Hematopoietic multipotent progenitor cell treated with erythropoietin and hydrocortisone succinate and interleukin-3 and kit ligand, for 4 days (in vitro differentiated cells): ENCODE results near the gene CH25H.

ENCODE experiments used
- DNase-seq: peaks from one replicate; pipeline ENCODE4 v3.0.0-alpha.2; 2015

Gene CH25H

DNA sequence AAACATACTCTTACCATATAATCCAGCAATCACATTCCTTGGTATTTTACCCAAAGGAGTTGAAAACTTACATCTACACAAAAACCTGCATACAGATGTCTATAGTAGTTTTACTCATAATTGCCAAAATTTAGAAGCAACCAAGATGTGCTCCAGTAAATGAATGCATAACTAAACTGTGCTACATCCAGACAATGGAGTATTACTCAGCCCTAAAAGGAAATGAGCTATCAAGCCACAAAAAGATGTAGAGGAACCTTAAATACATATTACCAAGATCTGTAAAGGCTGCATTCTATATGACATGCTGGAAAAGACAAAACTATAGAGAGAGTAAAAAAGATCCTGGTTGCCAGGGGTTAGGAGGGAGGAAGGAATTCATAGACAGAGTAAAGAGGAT is 21.8 kb upstream of the CH25H start:
- no peak for DNase-seq

DNA sequence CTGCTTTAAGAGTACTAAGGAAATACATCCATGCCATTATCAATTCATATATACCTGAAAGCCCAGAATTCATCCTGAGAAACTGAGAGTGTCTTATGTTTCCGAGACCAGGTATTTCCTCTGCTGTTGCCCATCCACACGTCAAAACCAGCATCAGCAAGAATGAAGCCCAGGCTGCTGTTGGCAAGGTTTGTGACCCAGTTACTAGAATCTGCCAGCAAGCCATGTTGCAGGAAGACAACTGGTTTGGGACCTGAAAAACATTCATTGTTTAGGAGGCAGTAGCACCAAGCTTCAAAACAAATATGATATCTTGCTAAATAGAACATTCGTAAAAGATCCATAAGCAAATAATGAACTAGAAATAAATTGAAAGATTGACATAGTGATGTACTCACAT is 21.0 kb upstream of the CH25H start:
- no peak for DNase-seq

DNA sequence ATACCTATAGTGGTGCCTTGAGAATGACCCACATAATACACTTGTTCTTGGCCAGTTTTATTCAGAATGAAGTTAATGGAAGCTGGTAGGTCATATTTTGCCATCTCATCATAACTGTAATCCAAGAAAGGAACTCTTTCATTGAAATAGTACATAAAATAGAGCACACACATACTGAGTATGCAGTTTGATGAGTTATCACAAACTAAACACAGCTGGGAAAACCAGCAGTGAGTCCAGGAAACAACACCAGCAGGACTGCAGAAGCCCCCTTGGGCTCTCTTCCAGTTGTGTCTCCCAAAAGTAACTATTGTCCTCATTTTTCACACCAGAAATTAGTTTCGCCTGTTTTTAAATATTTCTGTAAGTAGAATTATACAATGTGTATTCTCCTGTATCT is 19.8 kb upstream of the CH25H start:
- DNase-seq = no peak

DNA sequence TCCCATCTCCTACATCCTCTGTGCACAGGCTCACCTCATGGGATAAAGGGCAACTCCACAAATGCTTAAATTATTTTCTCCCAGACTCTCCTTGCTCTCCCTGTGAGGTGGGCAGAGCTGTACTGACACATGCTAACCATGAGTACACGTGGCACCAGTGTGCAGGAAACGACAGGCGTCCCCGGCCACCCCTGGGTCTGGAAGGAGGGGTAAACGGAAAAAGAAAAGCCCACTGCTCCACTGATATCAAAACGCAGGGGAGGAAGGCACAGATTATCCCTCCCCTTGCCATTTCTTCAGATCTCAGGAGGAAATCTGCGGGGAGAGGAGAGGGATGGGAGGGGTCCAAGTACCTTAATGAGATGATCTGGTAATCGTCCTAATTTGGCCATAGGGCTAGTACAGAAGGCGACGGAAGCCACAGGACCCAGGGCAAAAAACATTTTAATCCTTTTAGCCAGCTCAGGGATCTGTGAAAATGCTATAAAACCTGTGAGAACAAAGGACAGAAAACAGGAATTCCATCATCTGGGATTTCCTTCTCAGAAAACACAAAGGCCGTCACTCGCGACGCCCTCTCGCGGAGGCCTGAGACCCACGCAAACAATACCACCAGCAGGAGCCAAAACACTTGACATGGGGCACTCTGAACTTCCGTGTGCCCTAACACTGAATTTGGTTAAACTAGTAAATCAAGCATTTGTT is 17.8 kb upstream of the CH25H start:
- DNase-seq = peak; percentile 36

DNA sequence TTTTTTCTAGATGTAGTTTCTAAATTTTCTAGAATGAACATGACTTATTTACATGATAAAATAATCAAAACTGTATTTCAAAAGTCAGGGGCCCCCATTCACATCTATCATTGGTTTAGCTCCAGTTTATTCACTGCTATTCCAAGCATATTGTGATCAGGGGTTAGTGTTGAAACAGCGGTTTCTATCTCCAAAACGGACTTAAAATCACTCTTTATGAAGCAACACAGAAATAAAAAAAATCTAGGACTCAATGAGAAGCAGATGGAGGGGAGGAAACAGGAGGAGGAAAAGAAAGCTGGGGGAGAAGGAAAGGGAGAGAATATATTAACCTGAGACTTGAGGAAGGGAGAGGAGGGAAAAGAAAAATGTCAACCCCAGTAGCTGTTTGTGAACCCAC is 14.8 kb upstream of the CH25H start:
- DNase-seq = no peak

DNA sequence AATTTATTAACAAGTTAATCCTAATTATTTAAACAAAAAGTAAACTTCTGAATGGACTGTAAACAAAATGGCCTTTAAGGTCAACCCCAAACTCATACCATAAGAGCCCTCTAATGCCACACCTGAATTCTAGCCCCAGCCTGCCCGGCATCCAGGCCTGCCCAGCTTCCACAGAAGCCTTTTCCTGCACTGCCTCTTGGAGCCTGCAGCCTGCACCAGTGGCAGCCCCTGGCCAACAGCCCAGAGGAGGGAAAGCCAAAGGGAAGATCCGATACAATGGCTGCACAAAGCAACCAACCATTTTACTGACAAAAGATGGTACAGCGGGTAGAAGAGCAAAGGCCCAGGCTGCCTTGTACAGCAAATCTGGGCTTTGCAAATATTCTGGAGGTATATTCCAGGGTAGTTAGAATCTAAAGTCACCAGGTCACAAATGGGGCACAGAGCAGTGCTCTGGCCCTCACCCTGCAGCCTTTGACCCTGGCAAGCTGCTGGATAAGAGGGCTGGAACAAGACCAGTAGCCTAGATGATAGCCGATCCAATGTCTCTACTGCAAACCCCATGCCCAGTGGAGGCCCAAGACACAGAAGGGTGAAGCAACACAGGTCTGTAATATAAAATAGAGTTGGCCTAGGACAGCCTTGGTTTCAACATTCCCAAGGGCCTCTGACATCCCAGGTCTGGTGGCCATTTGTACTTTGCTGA is 12.5 kb upstream of the CH25H start:
- DNase-seq = no peak

DNA sequence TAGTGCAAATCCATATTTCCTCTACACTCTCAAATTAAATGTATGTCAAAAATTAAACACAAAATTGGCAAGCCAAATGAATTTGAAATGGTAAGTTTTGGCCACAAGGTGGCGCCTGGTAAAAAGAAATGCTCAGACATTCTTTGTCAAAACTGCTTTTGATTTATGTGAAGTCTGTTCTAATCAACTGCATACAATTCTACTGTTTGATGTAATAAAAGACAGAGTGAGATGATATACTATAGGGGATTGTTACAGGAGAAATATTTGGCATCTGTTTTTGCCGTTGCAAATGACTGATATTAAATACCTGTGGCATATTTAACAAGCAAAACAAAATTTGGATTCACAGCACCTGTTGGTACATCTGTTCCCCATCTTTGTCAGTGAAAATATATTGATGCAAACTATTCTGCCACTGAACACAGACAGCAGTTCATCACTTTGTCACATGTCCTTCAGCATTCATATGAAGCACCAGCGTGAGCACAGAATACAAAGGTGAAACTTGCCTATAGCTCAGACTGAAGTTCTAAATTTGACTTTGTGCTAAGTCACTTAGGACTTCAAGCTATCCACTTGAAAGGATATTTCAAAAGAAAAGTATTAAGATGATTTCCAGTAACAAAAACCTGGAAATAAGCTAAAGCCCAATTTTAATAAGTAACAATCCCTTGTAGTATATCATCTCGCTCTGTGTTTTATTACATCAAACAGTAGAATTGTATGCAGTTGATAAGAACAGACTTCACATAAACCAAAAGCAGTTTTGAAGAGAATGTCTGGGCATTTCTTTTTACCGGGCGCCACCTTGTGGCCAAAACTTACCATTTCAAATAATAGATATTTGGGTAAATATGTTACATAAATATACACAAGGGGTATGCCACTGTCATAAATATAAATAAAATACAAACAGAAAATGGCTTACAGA is 10.2 kb upstream of the CH25H start:
- DNase-seq = peak; percentile 84

DNA sequence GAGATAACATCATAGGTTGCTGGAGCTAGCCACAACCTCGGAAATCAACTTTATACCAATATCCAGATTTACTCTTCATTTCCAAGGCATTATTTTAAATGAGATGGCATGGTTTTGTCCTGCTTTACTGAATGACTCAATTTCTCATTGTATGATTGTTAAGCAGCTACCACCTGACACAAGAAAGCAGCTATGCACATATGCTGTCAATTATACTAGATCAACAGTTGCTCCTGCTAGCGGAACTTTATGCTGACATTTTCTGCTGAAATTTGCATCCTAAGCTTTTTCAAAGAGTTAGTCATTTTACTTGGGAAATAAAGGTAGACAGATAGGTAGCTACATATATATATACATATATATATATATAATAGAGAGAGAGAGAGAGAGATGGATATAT is 8.9 kb upstream of the CH25H start:
- no peak for DNase-seq

DNA sequence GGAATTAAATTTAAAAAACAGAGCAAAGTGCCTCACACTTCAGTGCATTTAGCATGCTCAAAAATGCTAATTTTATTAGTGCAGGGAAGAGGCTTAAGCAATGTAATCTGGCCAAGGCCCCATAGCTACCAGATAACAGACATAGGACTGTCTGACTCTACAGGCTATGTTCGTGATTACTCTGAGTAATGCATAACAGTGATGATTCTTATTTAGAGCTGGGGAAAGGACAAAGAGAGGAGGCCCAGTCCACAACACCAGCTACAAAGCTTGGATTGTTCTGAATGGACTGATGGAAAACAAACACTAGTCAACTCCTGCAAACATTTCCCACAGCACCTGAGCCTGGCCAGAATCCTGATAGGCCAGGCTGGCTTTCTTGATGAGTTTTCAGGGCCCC is 8.4 kb upstream of the CH25H start:
- no peak for DNase-seq

DNA sequence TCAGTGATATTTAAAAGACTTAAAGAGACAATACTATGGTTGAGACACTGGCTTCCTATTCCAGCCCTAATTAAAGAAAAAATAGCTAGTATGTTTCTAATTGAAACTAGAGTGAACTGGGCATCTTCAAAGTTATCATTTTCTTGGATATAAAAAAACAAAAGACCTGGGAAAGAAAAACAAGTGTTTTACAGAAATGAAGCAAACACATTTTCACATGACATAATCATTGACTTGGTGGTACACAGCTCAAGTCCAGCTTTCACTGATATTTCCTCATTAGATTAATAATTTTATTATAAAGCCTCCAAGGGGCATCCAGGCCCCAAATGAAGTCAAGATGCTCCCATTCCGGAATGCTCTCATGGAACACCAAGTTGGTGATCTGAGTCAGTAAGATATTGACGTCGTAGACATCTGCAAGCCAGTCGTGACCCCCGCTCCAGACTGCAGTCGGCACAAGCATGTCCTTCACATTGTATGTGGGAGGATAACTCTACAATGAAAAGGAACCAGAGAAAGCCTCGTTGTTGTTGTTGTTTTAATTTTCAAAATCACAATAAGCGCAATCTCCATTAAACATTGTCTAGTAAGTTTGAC is 7.5 kb upstream of the CH25H start:
- DNase-seq = no peak

DNA sequence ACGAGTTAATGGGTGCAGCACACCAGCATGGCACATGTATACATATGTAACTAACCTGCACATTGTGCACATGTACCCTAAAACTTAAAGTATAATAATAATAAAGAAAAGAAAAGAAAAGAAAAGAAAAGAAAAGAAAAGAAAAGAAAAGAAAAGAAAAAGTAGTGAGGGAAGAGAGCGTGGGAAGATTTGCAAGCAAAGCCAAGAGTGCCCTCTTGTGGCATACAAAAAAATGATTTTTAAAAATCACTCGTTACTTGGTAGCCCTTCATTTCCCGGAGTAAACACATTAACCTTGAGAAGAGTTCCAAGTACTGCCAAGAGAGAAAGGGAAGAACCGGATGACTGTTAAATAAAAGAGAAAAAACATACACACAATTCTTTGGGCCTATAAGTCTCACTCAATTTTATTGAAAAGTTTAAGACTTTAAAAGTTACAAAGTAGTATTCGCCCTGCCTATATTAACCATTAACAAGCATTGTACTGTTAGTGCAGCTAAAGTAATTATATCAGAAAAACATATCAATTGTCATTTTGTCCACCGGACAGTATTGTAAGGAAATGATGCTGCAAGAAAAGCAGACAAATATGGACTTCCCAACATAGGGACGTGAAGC is 6.2 kb upstream of the CH25H start:
- DNase-seq = peak; percentile 70

DNA sequence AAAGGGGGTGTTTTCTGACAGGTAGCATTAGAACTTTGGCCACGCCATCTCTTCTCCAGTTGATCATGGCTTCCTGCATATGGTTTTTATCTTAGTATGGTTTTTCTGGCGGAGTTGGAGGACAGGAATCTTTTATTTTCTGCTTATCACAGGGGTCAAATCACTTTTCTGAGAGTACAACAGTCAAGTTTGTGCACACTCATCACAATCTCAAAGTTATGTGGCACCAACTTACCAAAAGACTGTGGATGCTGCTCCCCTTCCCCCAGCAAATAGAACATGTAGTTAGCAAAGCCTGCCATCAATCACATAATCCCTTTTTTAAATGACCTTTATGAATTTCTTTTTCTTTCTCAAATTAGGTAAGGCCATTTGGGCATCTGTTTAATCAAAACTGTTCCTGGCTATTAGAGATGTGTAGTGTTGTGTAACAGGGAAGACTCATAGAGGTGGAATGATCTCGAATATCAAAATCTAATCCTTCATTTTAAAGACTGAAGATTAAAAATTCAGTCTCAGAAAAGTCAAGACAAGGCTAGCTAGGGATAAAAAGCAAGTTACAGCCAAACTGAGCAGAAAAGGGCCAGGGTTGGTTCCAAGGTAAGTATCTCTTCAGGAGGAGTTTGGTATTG is 3.8 kb upstream of the CH25H start:
- DNase-seq = no peak

DNA sequence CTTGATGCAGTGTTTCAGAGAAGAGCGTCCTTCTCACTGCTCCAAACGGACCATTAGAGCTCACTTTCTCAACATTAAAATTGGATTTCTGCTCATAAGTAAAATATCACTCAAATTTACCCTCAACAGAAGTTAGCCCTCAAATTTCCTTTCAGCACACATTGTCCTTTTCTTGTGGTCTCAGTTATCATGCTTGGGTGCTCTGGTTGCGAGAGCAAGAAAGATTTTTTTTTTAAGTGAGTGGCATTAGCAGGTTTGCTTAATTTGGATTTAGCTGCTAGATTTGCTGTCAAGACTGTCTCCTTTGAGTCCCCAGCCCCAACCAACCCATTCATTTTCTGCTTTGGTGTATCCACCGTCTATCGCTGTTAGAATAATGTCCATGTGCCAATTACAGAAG is 2.6 kb upstream of the CH25H start:
- no peak for DNase-seq

DNA sequence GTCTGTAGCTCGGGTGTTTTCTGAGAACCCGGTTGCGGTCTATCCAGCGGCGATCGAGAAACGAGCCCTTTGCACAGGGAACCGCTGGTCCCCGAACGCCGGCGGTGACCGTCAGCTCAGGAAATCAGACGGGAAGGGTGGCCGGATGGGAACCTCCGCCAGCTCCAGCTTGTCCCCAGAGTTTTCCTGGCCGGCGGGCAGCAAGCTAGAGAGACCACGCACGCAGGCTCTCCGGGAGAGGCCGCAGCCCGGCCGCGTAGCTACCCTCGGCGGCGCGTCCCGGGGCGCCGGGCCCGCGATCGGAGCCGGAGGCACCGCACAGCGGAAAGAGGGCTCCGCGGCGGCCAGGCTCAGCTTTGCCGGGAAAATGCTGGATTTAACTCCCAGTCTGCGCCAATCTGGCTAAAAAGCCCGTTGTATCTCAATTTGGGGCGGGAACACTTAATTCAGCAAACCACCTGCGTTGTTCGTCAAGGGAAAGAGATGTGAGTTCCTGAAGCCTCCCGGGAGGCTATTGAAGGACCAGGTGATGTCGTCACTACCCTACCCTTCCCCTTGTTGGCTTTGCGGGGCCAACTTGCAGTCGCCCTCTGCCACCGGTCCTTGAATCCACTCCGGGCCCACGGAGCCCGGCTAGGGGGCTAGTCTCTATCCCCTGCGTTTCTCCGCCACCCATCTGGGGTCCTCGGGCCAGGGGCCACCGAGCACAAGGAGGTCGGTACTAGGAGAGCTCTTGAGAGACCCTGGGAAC is 859 bp upstream of the CH25H start:
- DNase-seq = no peak

DNA sequence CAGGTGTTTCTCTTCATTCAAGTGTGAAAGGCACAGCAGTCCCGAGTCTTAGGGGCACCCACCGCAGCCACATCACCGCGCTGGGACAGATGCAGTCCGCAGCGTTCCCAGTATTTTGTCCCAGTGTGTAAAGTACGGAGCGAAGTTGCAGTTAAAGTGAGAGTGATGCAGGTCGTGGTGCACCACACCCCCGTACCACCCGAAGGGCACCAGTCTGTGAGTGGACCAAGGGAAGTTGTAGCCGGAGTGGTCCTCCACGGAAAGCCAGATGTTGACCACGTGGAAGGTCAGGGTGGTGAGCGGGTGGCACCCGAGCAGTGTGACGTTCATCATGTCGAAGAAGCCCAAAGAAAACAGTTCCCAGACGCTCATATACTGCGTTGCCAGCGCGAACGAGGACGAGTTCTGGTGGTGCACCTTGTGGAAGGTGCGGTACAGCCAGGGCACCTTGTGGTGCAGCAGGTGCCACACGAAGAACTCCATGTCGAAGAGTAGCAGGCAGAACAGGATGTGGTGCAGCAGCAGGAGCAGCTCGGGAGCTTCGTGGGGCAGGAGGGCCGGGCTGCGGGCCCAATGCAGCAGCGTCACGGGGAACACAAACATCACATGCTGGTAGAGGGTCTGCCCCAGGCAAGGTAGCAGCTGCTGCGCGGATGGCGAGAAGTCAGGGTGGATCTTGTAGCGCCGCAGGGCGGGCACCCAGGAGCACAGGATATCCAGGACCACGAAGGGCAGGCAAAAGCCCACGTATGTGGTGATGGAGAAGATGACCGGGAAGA is 526 bp downstream of the CH25H start:
- peak; percentile 23 for DNase-seq

DNA sequence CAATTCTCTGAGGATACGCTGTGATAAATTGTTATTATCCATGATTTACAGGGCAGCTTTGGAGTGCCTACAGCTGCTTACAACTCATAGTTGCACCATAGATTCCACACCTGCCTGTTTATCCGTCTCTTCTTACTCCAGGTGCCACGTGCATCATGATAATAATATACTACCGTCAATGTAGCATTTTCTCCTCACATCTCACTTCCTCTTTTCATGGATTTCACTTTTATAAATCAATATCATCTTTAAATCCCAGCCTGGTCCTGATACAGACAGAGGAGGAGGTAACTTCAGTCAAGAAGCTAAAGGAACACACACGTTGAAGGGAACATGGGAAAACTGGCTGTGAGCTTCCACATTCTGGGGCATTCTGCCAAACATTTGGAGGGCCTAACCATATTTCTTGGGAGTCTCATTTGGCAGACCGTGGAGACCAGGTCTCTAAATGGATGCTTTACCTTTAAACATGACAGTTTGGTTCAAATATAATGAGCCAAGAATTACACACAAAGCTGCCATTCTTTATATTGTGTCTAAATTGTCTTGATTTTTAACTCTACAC is 2.4 kb downstream of the CH25H start:
- no peak for DNase-seq

DNA sequence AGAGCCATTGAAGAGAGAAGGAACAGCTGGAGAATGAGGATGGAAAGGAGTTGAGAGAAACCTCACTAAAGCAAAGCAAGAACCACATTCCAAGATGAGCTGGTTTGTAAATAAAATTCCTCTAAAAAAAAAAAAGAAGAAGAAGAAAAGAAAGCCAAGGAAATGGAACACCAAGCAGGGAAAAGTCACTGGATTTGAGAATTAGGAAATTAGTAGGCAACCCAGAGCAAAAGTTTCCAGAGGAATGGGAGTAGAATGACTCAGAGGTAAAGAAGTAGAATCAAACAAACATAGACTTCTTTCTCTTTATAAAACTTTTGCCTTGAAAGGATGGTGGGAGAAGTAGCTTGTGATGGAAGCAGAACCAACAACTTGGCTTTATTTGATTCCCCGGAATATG is 3.9 kb downstream of the CH25H start:
- DNase-seq = no peak

DNA sequence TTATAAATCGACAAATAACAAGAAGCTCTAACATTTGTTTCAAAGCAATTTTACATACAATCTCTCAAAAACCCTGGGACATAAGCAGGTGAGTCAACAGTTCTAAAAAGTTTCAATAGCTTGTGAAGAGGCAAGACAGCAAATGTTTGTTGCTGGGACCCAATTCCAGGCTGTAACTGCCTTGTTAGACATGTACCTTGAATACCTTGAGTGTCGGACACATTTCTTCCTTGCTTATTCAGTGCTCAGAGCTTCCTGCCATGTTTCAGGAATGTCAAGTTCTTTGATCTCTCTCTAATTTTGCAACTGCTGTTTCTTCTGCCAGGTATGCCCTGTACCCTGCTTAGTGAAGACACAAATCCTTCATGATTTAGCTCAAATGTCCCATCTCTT is 5.1 kb downstream of the CH25H start:
- DNase-seq = no peak

DNA sequence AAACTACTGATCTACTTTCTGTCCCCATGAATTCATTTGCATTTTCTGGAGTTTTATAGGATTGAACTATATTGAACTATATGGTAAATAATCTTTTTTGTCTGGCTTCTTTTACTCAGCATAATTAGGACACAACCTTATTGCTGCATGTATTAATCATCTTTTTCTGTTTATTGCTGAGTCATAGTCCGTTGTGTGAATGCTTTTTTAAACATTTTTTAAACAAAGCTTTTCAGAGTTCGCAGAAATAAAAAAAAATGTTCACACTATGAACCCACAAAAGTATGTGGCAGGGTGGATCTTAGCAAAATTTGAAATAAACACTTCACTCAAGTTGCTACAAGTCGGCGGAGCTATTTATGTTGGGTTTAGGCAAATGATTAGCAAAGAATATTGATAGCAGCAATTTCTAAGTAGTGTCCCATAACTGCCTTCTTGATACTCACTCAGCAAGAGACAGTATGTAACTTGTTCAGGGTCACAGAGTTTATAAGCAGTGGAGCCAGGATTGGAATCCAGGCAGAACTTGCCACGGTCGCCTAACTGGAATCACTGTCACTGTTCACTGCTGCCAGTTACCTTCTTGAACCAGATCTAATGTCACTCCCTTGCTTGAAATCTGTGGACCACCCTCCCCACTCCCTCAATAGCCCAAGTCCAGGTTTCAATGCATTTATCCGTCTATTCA is 5.6 kb downstream of the CH25H start:
- peak; percentile 15 for DNase-seq

DNA sequence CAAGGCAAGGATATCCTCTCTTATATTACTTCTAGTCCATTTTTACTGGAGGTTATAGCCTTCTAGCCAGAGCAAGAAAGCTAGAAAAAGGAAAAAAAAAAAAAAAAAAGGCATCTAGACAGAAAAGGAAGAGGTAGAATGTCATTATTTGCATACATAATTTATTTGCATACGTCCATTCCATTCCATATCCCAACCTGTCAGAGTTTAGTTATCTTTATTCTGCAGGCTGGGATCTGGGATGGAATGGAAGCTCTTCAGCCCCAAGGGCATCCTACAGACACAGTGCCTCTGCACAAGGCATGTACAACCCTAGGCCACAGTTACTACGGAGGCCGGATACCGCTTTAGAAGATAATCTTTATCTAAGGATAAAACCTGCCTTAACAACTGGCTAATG is 9.6 kb downstream of the CH25H start:
- DNase-seq = no peak
